ENCODE measurements around the gene SBNO1. TPM values are rescaled to one million over a fixed set of nuclear protein-coding genes. Genes with fewer than 3 reads are reported as not detected.
A peak's percentile ranks its signal among the peaks of the same experiment; 100 is the strongest.
"Not testable (repeated sequence)": the region's sequence is repeated elsewhere in the genome, so short reads cannot be mapped to it uniquely, and the experiment has no call there.

SBNO1 gene
- total and polyA plus RNA-seq, 12 donors: 3.8 to 30.9 (median 23.4) TPM

- H3K27ac ChIP-seq: no peak overlapping the region
- H3K4me3 ChIP-seq: no peak overlapping the region
- intact Hi-C loops (cut with DNase I): no loop called here
These were observed 18.0 kb upstream of the SBNO1 start for GRCh38 chr12:123382684-123383083.

GRCh38 chr12:123379391-123379790, 14.7 kb upstream of the SBNO1 start:
- no peaks in the 10 kb centered on the region for H3K36me3 ChIP-seq (replicated peaks in 1 of 2)
- no peak overlapping the region for H3K27ac ChIP-seq
- no peak for DNase-seq
- H3K4me3 ChIP-seq: no peak overlapping the region
- peaks cover under 1 to 5% of the 10 kb centered on the region in 2 donors for H3K4me1 ChIP-seq (replicated peaks in 1 of 2)
- TF ChIP-seq CTCF (IDR thresholded peaks at IDR 0.05): no peak
- no peak for TF ChIP-seq POLR2A (IDR thresholded peaks at IDR 0.05)
- H3K9me3 ChIP-seq (replicated peaks in 1 of 3): no peaks in the 10 kb centered on the region
- intact Hi-C loops (cut with DNase I): no loop called here
- no peaks in the 10 kb centered on the region for H3K27me3 ChIP-seq
- 68 to 88% (median 87%) methylated on average over 3 to 5 of the region's 5 CpGs for WGBS, 4 donors

More at GRCh38 chr12:123382684-123383083, 18.0 kb upstream of the SBNO1 start:
- no peak for DNase-seq
- TF ChIP-seq CTCF (IDR thresholded peaks at IDR 0.05) (no peak), POLR2A (IDR thresholded peaks at IDR 0.05) (no peak)
- Histone ChIP-seq H3K27me3 (no peaks in the 10 kb centered on the region), H3K9me3 (replicated peaks in 1 of 3) (no peaks in the 10 kb centered on the region), H3K36me3 (replicated peaks in 1 of 2) (no peaks in the 10 kb centered on the region), H3K4me1 (replicated peaks in 1 of 2) (peaks cover 5 to 13% of the 10 kb centered on the region in 2 donors)
- 90 to 95% (median 93%) methylated on average over 11 to 14 of the region's 14 CpGs for WGBS, 4 donors

GRCh38 chr12:123372415-123372814, 7.8 kb upstream of the SBNO1 start:
- H3K36me3 ChIP-seq (replicated peaks in 1 of 2); H3K4me3 ChIP-seq; H3K4me1 ChIP-seq (replicated peaks in 1 of 2); H3K9me3 ChIP-seq (replicated peaks in 1 of 3); intact Hi-C loops (cut with DNase I); H3K27ac ChIP-seq; H3K27me3 ChIP-seq: not testable (repeated sequence)
- 33 to 53% (median 42%) methylated on average over 3 to 5 of the region's 5 CpGs for WGBS, 4 donors
- peak in 1 of 7 donors; percentile 2 for DNase-seq

GRCh38 chr12:123371667-123372368, 7.2 kb upstream of the SBNO1 start:
- H3K9me3 ChIP-seq (replicated peaks in 1 of 3); intact Hi-C loops (cut with DNase I); H3K27me3 ChIP-seq; H3K36me3 ChIP-seq (replicated peaks in 1 of 2); H3K27ac ChIP-seq; H3K4me3 ChIP-seq; H3K4me1 ChIP-seq (replicated peaks in 1 of 2): not testable (repeated sequence)
- 91 to 94% (median 92%) methylated on average over 27 to 48 of the region's 48 CpGs for WGBS, 4 donors
- DNase-seq: peak in 1 of 7 donors; percentile 8

- TF ChIP-seq CTCF (IDR thresholded peaks at IDR 0.05): no peak
- no peak for TF ChIP-seq POLR2A (IDR thresholded peaks at IDR 0.05)
- no peaks in the 10 kb centered on the region for H3K27me3 ChIP-seq
- H3K4me3 ChIP-seq: no peak overlapping the region
- peaks cover 0 to 6% of the 10 kb centered on the region in 2 donors for H3K4me1 ChIP-seq (replicated peaks in 1 of 2)
- H3K36me3 ChIP-seq (replicated peaks in 1 of 2): no peaks in the 10 kb centered on the region
- WGBS, 4 donors: 91 to 95% (median 94%) methylated on average over 4 to 5 of the region's 5 CpGs
- intact Hi-C loops (cut with DNase I): no loop called here
- H3K27ac ChIP-seq: no peak overlapping the region
- H3K9me3 ChIP-seq (replicated peaks in 1 of 3): no peaks in the 10 kb centered on the region
- DNase-seq: peak in 1 of 7 donors; percentile 7
These were observed 4.6 kb upstream of the SBNO1 start for GRCh38 chr12:123369229-123369628.

GRCh38 chr12:123368431-123368830, 3.8 kb upstream of the SBNO1 start:
- DNase-seq: peak in 1 of 7 donors; percentile 1
- H3K4me1 ChIP-seq (replicated peaks in 1 of 2); H3K9me3 ChIP-seq (replicated peaks in 1 of 3); intact Hi-C loops (cut with DNase I); H3K27ac ChIP-seq; H3K4me3 ChIP-seq; H3K27me3 ChIP-seq; H3K36me3 ChIP-seq (replicated peaks in 1 of 2): not testable (repeated sequence)
- 78 to 91% (median 88%) methylated on average over 7 of the region's 7 CpGs for WGBS, 4 donors
